ENCODE measurements around the gene ANO4. TPM values are rescaled to one million over a fixed set of nuclear protein-coding genes. Genes with fewer than 3 reads are reported as not detected.

ANO4 gene
- total RNA-seq, 1 donor from 2014 or later = 5.7 TPM

DNA sequence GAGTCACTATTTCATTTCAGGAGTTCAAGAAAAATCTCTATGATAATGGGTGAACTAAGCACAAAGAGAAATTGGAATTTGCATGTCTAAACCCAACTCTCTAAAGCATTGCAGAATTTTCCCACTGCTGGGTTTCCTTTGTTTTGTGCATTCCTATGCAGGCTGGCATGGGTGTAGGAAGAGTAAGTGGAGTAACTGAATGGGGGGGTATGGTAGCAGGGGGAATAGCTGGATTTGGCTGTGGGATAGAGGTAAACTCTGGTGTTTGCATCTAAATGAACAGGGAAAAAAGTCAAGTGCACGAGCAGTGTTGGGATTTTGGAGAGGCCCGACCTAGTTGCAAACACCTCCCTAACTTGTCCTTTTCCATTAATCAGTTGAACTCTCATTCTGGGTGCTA is 159.1 kb downstream of the ANO4 start:
- peaks cover 48% of the 10 kb centered on the region for H3K4me1 Mint-ChIP-seq
- H3K27ac Mint-ChIP-seq = peak overlapping the region; percentile 50
- H3K9me3 Mint-ChIP-seq = no peaks in the 10 kb centered on the region
- TF ChIP-seq, protein P1, sequence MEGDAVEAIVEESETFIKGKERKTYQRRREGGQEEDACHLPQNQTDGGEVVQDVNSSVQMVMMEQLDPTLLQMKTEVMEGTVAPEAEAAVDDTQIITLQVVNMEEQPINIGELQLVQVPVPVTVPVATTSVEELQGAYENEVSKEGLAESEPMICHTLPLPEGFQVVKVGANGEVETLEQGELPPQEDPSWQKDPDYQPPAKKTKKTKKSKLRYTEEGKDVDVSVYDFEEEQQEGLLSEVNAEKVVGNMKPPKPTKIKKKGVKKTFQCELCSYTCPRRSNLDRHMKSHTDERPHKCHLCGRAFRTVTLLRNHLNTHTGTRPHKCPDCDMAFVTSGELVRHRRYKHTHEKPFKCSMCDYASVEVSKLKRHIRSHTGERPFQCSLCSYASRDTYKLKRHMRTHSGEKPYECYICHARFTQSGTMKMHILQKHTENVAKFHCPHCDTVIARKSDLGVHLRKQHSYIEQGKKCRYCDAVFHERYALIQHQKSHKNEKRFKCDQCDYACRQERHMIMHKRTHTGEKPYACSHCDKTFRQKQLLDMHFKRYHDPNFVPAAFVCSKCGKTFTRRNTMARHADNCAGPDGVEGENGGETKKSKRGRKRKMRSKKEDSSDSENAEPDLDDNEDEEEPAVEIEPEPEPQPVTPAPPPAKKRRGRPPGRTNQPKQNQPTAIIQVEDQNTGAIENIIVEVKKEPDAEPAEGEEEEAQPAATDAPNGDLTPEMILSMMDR (IDR thresholded peaks at IDR 0.05; ENCODE audit: unreplicated experiment) = no peak
- no peak for DNase-seq (ENCODE audit: low spot score in 2 of 2, unreplicated experiment in 2 of 2)
- H3K36me3 Mint-ChIP-seq = no peaks in the 10 kb centered on the region
- no peaks in the 10 kb centered on the region for H3K27me3 Mint-ChIP-seq (ENCODE audit: low read depth)
- H3K4me3 Mint-ChIP-seq = no peak overlapping the region

DNA sequence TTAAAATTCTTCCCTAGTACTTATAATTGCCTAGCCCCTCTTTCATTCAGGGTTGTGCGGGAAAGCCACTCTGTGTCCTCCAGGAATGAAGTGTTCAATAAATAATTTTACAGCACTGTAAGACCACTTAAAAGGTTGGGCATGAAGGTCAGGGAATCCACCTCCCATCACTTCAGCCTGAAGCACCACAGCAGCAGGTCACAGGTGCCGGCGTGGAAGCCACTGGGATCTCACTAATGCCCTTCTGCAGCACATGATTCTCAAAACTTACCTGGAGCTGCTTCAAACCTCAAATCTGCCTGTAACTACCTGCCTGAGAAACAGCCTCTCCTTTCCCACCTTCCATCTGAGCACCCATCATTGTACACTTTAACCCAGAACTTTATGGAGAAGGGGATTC is 159.5 kb downstream of the ANO4 start:
- H3K27ac Mint-ChIP-seq = no peak overlapping the region
- TF ChIP-seq, protein P1 (IDR thresholded peaks at IDR 0.05; ENCODE audit: unreplicated experiment) = no peak
- no peaks in the 10 kb centered on the region for H3K27me3 Mint-ChIP-seq (ENCODE audit: low read depth)
- H3K9me3 Mint-ChIP-seq = no peaks in the 10 kb centered on the region
- no peaks in the 10 kb centered on the region for H3K36me3 Mint-ChIP-seq
- no peak overlapping the region for H3K4me3 Mint-ChIP-seq
- H3K4me1 Mint-ChIP-seq = peaks cover 48% of the 10 kb centered on the region
- no peak for DNase-seq (ENCODE audit: low spot score in 2 of 2, unreplicated experiment in 2 of 2)

DNA sequence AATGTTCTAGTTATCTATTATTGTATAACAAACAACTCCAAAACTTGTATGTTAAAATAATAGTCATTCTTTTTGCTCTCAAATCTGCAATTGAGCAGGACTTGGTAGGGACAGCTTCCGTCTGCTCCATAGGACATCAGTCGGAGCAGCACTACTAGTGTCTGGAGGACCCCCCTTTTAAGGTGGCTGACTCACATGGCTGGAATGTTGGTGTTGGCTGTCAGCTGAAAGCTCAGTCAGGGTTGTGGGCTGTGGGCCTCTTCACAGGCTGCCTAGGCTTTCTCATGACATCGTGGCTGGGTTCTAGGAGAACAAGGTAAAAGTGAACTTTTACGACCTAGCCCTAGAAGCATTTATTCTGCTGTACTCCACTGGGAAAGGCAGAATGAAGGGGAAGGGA is 160.6 kb downstream of the ANO4 start:
- Mint-ChIP-seq H3K27me3 (ENCODE audit: low read depth) (no peaks in the 10 kb centered on the region), H3K4me1 (peaks cover 48% of the 10 kb centered on the region), H3K36me3 (no peaks in the 10 kb centered on the region), H3K27ac (no peak overlapping the region), H3K9me3 (no peaks in the 10 kb centered on the region), H3K4me3 (no peak overlapping the region)
- TF ChIP-seq, protein P1 (IDR thresholded peaks at IDR 0.05; ENCODE audit: unreplicated experiment) = no peak
- peak in 1 of 2 experiments; percentile 48 for DNase-seq (ENCODE audit: low spot score in 2 of 2, unreplicated experiment in 2 of 2)

DNA sequence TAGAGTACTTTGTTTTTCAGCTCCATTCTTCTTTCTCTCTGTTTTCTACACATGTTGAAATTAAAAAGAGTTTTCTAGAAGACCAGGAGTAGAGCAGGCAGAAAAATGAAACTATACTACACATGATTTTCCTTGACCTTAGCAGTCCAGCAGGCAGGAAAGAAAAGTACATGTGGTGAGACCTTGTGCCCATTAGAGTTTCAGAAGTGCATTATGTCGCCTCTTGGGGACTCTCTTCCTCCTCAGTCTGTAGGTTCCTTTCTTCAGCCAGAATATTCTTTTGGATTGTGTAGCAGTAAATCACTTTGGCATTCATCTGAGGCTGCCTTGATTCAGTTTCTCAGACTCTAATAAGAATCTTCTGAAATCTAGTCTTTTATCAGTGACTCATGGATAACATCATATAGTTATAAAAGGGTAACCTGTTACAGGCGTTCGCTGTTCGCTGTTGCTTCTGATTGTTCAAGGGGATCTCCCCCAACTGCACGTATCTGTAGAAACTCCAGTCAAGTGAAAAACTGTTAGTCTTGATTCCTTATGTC is 161.8 kb downstream of the ANO4 start:
- peak overlapping the region; percentile 60 for H3K27ac Mint-ChIP-seq
- no peaks in the 10 kb centered on the region for H3K9me3 Mint-ChIP-seq
- no peaks in the 10 kb centered on the region for H3K36me3 Mint-ChIP-seq
- no peaks in the 10 kb centered on the region for H3K27me3 Mint-ChIP-seq (ENCODE audit: low read depth)
- no peak for DNase-seq (ENCODE audit: low spot score in 2 of 2, unreplicated experiment in 2 of 2)
- peaks cover 48% of the 10 kb centered on the region for H3K4me1 Mint-ChIP-seq
- no peak overlapping the region for H3K4me3 Mint-ChIP-seq
- TF ChIP-seq, protein P1 (IDR thresholded peaks at IDR 0.05; ENCODE audit: unreplicated experiment) = no peak

DNA sequence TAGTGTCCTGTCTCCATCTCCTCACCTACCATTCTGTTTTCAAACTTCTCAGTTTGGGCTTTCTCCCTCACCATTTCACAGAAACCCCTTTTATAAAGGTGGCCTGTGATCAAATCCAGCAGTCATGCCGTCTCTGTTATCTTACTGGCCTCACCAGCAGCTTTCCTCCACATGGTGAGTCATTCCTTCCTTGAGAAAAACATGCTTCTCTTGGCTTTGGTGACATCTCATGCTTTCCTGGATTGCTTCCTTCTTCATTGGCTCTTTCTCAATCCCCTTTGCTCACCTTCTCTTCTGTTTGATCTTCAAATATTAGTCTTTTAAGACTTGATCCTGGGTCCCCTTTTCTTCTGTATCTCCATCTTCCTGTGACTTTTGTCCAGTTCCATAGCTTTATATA is 164.9 kb downstream of the ANO4 start:
- Mint-ChIP-seq H3K27me3 (ENCODE audit: low read depth) (no peaks in the 10 kb centered on the region), H3K9me3 (no peaks in the 10 kb centered on the region), H3K36me3 (no peaks in the 10 kb centered on the region), H3K27ac (no peak overlapping the region), H3K4me1 (peaks cover 23% of the 10 kb centered on the region), H3K4me3 (no peak overlapping the region)
- DNase-seq (ENCODE audit: low spot score in 2 of 2, unreplicated experiment in 2 of 2) = no peak
- TF ChIP-seq, protein P1 (IDR thresholded peaks at IDR 0.05; ENCODE audit: unreplicated experiment) = no peak

Measured in mesothelial cell of epicardium (in vitro differentiated cells).